ENCODE results near the gene NIPAL4.
A peak's percentile ranks its signal among the peaks of the same experiment; 100 is the strongest.

The NIPAL4 gene

DNA sequence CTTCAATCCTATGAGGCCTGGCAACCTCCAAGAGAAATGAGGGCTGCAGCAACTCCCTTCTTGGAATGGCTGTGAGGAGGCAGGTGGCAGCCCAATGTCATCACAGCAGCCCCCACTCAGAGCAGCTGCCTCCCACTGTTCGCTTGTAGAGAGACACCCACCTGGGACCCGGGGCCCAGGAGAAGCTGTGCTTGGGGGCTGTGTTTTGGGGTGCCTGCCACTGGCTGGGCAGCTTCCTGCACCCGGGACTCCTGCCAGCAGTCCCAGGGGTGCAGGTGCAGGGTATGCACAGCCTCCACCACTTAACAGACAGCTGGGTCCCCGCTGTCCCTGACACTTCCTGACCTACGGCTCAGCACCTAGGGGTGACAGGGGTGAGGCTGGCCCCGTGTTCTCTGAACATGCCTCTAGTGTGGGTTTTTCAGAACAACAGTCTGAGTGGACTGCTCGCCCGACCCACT lies 26.2 kb downstream of the NIPAL4 start:
- peaks cover 44% of the 10 kb centered on the region for H3K4me1 ChIP-seq (ENCODE audit: insufficient read depth, low read length, severe bottlenecking)
- H2AFZ ChIP-seq (ENCODE audit: low read length), result no peak overlapping the region
- no peak for TF ChIP-seq EZH2 (IDR thresholded peaks at IDR 0.05; ENCODE audit: borderline replicate concordance, low read length)
- TF ChIP-seq, protein P1, sequence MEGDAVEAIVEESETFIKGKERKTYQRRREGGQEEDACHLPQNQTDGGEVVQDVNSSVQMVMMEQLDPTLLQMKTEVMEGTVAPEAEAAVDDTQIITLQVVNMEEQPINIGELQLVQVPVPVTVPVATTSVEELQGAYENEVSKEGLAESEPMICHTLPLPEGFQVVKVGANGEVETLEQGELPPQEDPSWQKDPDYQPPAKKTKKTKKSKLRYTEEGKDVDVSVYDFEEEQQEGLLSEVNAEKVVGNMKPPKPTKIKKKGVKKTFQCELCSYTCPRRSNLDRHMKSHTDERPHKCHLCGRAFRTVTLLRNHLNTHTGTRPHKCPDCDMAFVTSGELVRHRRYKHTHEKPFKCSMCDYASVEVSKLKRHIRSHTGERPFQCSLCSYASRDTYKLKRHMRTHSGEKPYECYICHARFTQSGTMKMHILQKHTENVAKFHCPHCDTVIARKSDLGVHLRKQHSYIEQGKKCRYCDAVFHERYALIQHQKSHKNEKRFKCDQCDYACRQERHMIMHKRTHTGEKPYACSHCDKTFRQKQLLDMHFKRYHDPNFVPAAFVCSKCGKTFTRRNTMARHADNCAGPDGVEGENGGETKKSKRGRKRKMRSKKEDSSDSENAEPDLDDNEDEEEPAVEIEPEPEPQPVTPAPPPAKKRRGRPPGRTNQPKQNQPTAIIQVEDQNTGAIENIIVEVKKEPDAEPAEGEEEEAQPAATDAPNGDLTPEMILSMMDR (IDR thresholded peaks at IDR 0.05; ENCODE audit: low read length), result no peak
- no peaks in the 10 kb centered on the region for H4K20me1 ChIP-seq (ENCODE audit: insufficient read depth, low read length)
- H3K9me2 ChIP-seq (ENCODE audit: low read depth, low read length), result no peaks in the 10 kb centered on the region
- peak overlapping the region; percentile 83 for H3K27ac ChIP-seq (ENCODE audit: low read depth, low read length, poor library complexity, severe bottlenecking)
- H3K9ac ChIP-seq (ENCODE audit: low read length), result peak overlapping the region; percentile 16; the same call in 1 of the 2 replicates
- H3K4me3 ChIP-seq (ENCODE audit: low read depth, low read length, poor library complexity, severe bottlenecking), result no peak overlapping the region
- no peaks in the 10 kb centered on the region for H3K79me2 ChIP-seq (ENCODE audit: insufficient read depth, low read length)
- no peaks in the 10 kb centered on the region for H3K27me3 ChIP-seq (ENCODE audit: insufficient read depth, low read length)
- H3K9me3 ChIP-seq (ENCODE audit: low read length), result no peaks in the 10 kb centered on the region
- H3K4me2 ChIP-seq (ENCODE audit: low read length), result peak overlapping the region; percentile 6; the same call in 1 of the 2 replicates
- H3K36me3 ChIP-seq (ENCODE audit: insufficient read depth, low read length), result no peaks in the 10 kb centered on the region
- H3F3A ChIP-seq (ENCODE audit: insufficient read depth, low read length), result no peaks in the 10 kb centered on the region

DNA sequence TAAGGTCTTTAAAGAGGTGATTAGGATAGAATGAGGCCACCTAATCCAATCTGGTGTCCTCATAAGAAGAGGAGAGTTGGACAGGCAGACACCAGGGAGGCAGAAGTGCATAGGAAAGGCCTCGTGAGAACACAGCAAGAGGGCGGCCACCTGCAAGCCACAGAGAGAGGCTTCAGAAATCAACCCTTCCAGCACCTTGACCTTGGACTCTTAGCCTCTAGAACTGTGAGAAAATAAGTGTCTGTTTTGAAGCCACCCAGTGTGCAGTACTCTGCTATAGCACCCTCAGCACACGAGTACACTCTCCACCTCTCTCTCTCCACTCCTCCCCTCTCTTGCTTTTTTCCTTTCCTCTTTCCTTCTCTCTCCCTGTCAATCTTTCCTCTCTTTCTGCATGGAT lies 26.8 kb downstream of the NIPAL4 start:
- Histone ChIP-seq H3F3A (ENCODE audit: insufficient read depth, low read length) (no peaks in the 10 kb centered on the region), H3K4me3 (ENCODE audit: low read depth, low read length, poor library complexity, severe bottlenecking) (no peak overlapping the region), H3K4me2 (ENCODE audit: low read length) (peak overlapping the region; percentile 6; the same call in 1 of the 2 replicates), H3K4me1 (ENCODE audit: insufficient read depth, low read length, severe bottlenecking) (peaks cover 40% of the 10 kb centered on the region), H3K9me2 (ENCODE audit: low read depth, low read length) (no peaks in the 10 kb centered on the region), H3K79me2 (ENCODE audit: insufficient read depth, low read length) (no peaks in the 10 kb centered on the region), H2AFZ (ENCODE audit: low read length) (no peak overlapping the region), H3K27me3 (ENCODE audit: insufficient read depth, low read length) (no peaks in the 10 kb centered on the region), H4K20me1 (ENCODE audit: insufficient read depth, low read length) (no peaks in the 10 kb centered on the region), H3K36me3 (ENCODE audit: insufficient read depth, low read length) (no peaks in the 10 kb centered on the region), H3K9me3 (ENCODE audit: low read length) (no peaks in the 10 kb centered on the region), H3K27ac (ENCODE audit: low read depth, low read length, poor library complexity, severe bottlenecking) (peak overlapping the region; percentile 83), H3K9ac (ENCODE audit: low read length) (peak overlapping the region; percentile 16; the same call in 1 of the 2 replicates)
- TF ChIP-seq, protein P1 (IDR thresholded peaks at IDR 0.05; ENCODE audit: low read length), result no peak
- no peak for TF ChIP-seq EZH2 (IDR thresholded peaks at IDR 0.05; ENCODE audit: borderline replicate concordance, low read length)

DNA sequence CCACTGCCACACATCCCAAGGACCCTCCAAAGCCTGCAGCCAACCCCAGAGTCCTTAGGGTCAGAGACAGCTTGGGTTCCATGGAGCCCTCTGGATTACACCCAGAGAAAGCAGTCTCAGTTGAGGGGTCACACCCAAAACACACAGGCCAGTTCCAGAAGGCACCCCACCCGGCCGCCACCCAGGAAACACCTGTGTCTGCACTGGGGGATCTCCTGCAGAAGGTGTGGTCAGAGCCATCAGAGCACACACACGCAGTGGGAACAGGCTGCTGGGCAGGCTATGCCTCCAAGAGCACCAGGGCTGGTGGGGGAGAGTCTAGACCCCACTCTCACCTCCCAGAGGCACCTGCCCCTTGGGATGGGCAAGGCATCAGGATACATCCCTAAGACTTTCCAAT lies 27.3 kb downstream of the NIPAL4 start:
- no peaks in the 10 kb centered on the region for H3K36me3 ChIP-seq (ENCODE audit: insufficient read depth, low read length)
- TF ChIP-seq EZH2 (IDR thresholded peaks at IDR 0.05; ENCODE audit: borderline replicate concordance, low read length), result no peak
- TF ChIP-seq, protein P1 (IDR thresholded peaks at IDR 0.05; ENCODE audit: low read length), result no peak
- H3K9me2 ChIP-seq (ENCODE audit: low read depth, low read length), result no peaks in the 10 kb centered on the region
- no peaks in the 10 kb centered on the region for H3K27me3 ChIP-seq (ENCODE audit: insufficient read depth, low read length)
- no peak overlapping the region for H3K4me2 ChIP-seq (ENCODE audit: low read length)
- H2AFZ ChIP-seq (ENCODE audit: low read length), result no peak overlapping the region
- peak overlapping the region; percentile 83 for H3K27ac ChIP-seq (ENCODE audit: low read depth, low read length, poor library complexity, severe bottlenecking)
- H3K4me3 ChIP-seq (ENCODE audit: low read depth, low read length, poor library complexity, severe bottlenecking), result no peak overlapping the region
- peaks cover 40% of the 10 kb centered on the region for H3K4me1 ChIP-seq (ENCODE audit: insufficient read depth, low read length, severe bottlenecking)
- H4K20me1 ChIP-seq (ENCODE audit: insufficient read depth, low read length), result no peaks in the 10 kb centered on the region
- no peaks in the 10 kb centered on the region for H3K9me3 ChIP-seq (ENCODE audit: low read length)
- no peaks in the 10 kb centered on the region for H3K79me2 ChIP-seq (ENCODE audit: insufficient read depth, low read length)
- H3F3A ChIP-seq (ENCODE audit: insufficient read depth, low read length), result no peaks in the 10 kb centered on the region
- no peak overlapping the region for H3K9ac ChIP-seq (ENCODE audit: low read length)

Measured in OCI-LY1 (cell line).